HL-60 (cell line): ENCODE measurements around the gene ADGRG1.

Experiments
- DNase-seq, 2 experiments: peaks; one replicate each; pipeline ENCODE4 v3.0.0-alpha.2; 2010 to 2020; ENCODE audit warnings: low read depth in 1 of 2, low spot score in 1 of 2
- H3K27ac ChIP-seq: fragments of 250-450 bp; sonication (Bioruptor Pico); replicated peaks from 2 replicates; pipeline ENCODE4 v1.5.1; 2020; ENCODE audit warnings: mild to moderate bottlenecking, moderate library complexity
- H3K27me3 ChIP-seq: fragments of 250-450 bp; sonication (Bioruptor Pico); 2 replicates; pipeline ENCODE4 v1.5.1; 2021; ENCODE audit warnings: mild to moderate bottlenecking, moderate library complexity; ENCODE audit not compliant: insufficient read depth, poor library complexity, severe bottlenecking
- H3K4me3 ChIP-seq: replicated peaks from 2 replicates; pipeline ENCODE4 v1.5.1; 2011; ENCODE audit warnings: mild to moderate bottlenecking, control low read depth, low read length; ENCODE audit not compliant: insufficient read depth
- CTCF ChIP-seq: IDR thresholded peaks from one replicate; pipeline ENCODE4 v1.5.1; 2011; ENCODE audit warnings: low read length, control low read depth, inconsistent platforms; ENCODE audit not compliant: insufficient read depth
- GABPA ChIP-seq: IDR thresholded peaks from 2 replicates; pipeline ENCODE4 v1.6.1; 2012; ENCODE audit warnings: low read depth
- POLR2AphosphoS5 ChIP-seq: IDR thresholded peaks from 2 replicates; pipeline ENCODE4 v1.6.1; 2012; ENCODE audit warnings: low read depth
- REST ChIP-seq: IDR thresholded peaks from 2 replicates; pipeline ENCODE4 v1.6.1; 2012; ENCODE audit warnings: low read depth; ENCODE audit not compliant: insufficient replicate concordance
- SPI1 ChIP-seq: IDR thresholded peaks from 2 replicates; pipeline ENCODE4 v1.6.1; 2012; ENCODE audit warnings: low read depth, mild to moderate bottlenecking, borderline replicate concordance

ADGRG1 gene

GRCh38 chr16:57626420-57627170, 1.8 kb upstream of the ADGRG1 start:
- Histone ChIP-seq H3K27me3 (peaks cover 2% of the 10 kb centered on the region), H3K4me3 (no peak overlapping the region), H3K27ac (no peak overlapping the region)
- TF ChIP-seq SPI1 (no peak), POLR2AphosphoS5 (no peak), GABPA (no peak), REST (no peak), CTCF (no peak)
- DNase-seq = no peak

GRCh38 chr16:57627184-57627871, 1.1 kb upstream of the ADGRG1 start:
- DNase-seq = no peak

More at GRCh38 chr16:57627184-57627871, 1.1 kb upstream of the ADGRG1 start:
- TF ChIP-seq GABPA (no peak), REST (no peak), SPI1 (no peak), POLR2AphosphoS5 (no peak), CTCF (no peak)
- H3K4me3 ChIP-seq = no peak overlapping the region
- H3K27ac ChIP-seq = no peak overlapping the region
- peaks cover 2% of the 10 kb centered on the region for H3K27me3 ChIP-seq
